Stimulated activated naive CD4-positive, alpha-beta T cell (primary cell): ENCODE measurements around the gene BTRC.
A peak's percentile ranks its signal among the peaks of the same experiment; 100 is the strongest.
"Not testable (repeated sequence)": the region's sequence is repeated elsewhere in the genome, so short reads cannot be mapped to it uniquely, and the experiment has no call there.

ENCODE experiments used
- DNase-seq, 6 experiments: peaks; one replicate each; lab custom pipeline; 2025; lab: John Stamatoyannopoulos, UW

Gene BTRC

DNA sequence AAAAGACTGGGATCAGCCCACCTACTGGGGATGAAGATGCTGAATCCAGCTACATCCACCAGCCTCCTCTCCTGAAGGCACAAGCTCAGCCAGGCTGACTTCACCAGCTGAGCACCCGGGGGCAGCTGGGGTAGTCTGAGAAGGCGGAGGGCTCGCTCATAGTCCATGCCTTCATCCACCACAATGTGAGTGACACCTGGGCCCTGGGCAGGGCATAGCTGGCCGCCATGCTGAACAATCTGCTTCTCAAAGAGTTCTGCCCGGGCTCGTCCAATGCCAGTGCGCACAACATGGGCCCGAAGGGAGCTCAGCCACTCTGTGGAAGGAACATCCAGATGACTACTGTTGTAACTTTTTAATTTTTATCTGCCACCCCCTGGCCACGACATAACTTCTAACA lies 231.9 kb downstream of the BTRC start:
- DNase-seq, result no peak

DNA sequence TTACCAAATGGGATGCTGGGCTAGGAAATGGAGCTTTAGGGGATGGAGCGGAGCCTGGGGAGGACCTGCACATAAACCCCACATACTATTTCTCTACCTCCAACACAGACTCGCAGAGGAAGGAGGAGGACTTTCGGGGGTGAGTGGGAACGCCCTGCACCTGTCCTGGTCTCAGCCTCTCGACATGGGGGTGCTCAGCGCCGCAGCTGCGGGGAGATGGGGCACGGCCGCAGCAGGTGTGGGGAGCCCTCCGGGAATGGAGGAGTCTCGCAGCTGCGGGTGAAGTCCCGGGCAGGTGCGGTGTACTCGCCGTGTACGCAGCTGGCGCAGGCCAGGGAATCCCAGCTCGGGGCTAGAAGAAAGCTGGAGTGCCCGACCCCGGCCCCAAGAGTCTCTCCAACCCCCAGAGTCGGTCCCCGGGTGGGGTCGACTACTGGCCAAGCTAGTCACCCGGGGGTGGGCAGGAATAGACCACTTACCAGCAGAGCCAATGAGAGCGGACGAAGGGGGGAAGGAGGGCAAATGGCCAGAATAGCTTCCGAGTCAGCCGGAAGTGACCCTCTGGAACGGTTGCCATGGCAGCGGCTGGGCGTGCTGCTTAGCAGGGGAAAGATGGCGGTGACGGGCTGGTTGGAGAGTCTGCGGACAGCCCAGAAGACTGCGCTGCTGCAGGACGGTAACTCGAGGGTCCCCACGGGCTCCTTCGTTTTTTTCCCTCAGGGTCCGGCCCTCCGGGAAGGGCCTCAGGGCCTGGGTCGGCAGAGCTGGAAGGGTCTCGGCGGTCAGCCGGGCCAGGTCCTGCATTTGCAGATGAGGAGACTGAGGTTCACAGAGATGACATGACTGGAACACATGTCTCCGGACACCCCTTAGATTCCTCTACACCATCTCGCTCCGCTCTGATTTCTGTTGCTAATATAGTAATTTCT lies 234.0 kb downstream of the BTRC start, which contains the start of the genes DPCD and POLL:
TSS of gene DPCD (plus strand) at position 597 of the 929 bp plus-strand sequence. CDS start at position 613, 16 bp downstream.
TSS of gene POLL (minus strand) at position 533 of the 929 bp plus-strand sequence. CDS start 897 bp downstream, outside the sequence.
- DNase-seq, result peak; percentile 71 to 87 (median 81)

DNA sequence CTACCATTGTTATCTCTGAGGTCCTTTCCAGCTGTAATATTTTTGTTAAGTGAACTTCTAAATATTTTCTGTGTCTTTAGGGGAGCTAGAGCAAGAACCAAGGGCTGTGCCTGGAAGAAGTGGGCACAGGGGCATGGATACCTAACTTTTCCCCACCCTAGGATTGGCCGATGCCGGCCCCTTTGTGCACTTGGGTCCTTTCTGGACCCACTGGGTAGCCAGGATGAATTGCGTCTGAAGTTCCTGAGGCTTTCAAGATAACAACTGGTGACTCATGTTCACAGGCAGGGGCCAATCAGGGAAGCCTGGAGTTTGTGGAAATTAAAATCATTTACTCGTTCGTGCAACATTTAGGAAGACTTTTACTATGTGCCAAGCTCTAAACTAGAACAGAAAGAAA lies 234.9 kb downstream of the BTRC start:
- DNase-seq, result no peak

DNA sequence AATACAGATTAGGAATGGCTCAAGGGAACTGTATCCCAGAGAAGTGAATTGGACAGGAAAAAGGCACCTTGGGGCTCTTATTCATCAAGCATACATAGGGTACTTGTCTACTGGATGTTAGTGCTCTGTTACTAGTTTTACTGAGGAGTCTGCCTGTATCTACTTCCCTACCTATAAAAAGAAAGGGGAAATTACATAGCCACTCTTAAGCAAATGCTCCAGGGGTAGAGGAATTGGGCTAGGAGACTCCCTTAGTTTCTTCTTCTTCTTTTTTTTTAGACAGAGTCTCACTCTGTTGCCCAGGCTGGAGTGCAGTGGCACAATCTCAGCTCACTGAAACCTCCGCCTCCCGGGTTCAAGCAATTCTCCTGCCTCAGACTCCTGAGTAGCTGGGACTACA lies 239.4 kb downstream of the BTRC start:
- not testable (repeated sequence) for DNase-seq

DNA sequence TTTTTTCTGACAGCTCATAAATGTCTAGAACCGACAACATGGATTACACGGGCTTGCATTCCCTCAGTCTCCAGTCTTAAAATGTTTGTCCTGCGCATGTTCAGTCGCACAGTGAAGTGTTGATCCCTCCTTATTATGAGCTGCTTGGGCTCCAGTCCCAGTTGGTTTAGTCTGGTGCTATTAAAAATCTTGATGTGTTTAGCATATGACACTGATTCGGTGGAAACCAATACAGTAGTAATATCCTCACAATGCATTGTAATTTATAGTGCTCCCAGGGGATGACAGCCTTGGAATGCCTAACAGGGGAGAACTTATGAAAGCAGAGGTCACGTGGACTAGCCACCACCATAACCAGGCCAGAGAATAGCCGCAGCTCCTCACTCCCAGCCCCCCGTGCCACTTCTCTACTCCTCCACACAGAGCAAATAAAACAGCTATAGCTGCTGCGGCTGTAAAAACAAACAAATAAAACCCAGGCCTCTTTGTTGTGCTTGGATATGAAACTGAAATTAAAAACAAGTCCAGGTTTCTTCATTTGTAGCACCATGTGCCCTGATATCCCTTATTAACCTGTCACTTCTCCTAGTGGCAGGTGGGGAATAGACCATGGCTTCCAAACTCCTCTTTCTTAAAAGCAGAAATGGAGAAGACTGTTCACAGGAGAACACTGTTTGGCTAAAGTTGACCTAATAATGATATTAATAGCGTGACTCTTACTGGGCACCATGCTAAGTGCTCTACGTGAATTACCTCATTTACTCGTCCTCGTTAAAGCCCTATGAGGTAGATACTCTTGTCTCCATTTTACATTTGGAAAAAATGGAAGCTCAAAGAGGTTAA lies 241.8 kb downstream of the BTRC start:
- DNase-seq, result no peak

DNA sequence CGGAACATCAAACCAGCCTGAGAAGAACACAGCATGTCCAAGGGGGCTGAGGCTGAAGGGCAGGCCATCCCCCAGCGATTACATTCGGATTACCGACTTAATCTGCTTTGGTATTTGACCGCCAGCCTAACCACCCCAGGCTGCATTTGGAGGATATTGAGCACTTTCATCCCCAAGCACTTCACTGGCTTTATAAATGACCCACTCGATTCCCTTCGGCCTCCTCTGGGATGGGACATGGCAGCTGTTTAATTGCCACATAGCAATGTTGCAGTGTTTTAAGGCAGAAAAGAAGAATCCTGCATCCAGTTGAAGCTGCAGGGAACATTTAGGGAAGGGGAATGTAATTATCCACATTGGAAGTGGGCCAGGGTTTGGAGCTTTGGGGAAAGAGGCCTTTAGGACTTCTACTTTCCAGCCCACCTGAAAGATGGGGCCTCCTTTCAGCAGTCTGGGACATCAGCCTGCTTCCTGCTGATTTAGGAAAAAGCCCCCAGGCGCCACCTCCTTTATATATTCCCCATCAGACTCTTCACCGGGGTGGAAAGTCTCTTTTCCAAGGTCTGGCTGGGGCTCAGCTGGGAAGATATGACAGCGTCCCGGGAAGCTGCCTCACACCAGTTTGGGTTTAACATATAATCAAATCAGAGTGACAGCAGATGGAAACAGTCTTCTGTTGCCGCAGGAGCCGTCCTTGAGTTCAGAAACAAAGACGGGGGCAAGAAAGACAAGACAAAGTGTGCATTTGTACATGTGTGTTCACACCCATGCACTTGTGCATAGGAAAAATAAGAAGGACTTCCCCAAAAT lies 243.3 kb downstream of the BTRC start:
- DNase-seq, result no peak

DNA sequence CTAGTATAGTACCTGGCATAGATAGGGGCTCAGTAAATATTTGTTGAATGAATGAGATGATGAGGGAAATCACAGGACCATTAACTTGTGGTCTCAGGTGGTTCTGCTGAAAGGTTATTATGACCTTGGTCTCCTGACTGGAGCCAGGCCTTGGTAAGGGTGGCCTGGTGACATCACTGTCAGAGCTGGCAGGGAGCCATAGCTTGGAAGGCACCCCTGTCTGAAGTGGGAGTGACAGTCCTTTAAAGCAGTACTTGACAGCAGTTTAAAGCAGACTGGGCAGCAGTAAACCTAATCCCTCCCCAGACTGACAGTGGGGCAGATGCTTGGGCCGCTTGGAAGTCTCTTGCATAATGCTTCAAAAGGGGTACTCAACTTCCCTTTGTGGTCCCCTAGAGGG lies 247.6 kb downstream of the BTRC start:
- DNase-seq, result no peak

DNA sequence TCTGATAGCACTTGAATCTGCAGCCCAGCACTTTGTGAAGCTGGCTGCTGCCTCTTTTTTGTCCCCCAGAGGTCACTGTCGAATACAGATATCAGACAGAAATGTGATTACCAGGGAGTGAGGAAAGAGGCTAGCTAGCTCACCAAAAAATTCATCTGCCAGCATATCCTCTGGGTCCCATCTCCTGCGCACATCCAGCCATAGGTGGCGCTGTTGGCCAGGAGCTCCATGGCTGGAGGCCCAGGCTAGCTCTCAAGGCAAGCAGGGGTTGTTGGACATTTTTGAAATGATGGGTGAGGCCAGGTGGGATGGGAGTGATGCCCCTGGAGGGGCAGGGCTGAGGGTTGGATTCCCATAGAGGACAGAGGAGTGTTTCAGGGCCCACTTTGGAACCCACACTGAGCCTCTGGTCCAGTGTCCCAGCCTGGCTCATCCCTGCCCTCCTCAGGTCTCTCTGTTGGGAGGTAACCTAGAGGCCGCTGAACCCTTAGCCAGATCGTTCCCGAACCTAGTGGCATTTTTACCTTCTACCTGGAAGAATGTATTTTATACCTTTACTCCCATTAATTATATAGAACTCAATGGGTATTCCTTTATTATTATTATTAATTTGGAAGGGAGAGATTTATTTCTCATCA lies 248.9 kb downstream of the BTRC start:
- DNase-seq, result peak; percentile 8 to 46 (median 24)
